CD4-positive, CD25-positive, alpha-beta regulatory T cell (primary cell): ENCODE results near the gene NTN1. TPM values are rescaled to one million over a fixed set of nuclear protein-coding genes. Genes with fewer than 3 reads are reported as not detected.

Source experiments
- ATAC-seq, 2 donors: fragments of 150-1000 bp; cut with Tn5 transposase; one replicate each; pipeline ENCODE4 v1.10.0; 2021; ENCODE audit warnings: low read depth in 2 of 2, moderate number of reproducible peaks in 2 of 2, moderate library complexity in 1 of 2
- DNase-seq, 3 donors: peaks; one replicate each; pipeline versions ENCODE4 v3.0.0 to v3.0.0-alpha.2; 2012 to 2022; ENCODE audit warnings: mixed read lengths in 1 of 3
- H3K27ac ChIP-seq: one replicate; pipeline ENCODE4 v1.7.0; 2013; ENCODE audit warnings: mild to moderate bottlenecking, low read length; ENCODE audit not compliant: insufficient read depth, poor library complexity, severe bottlenecking
- H3K27me3 ChIP-seq: one replicate; pipeline ENCODE4 v1.7.0; 2013; ENCODE audit warnings: low read length; ENCODE audit not compliant: control insufficient read depth, insufficient read depth
- H3K36me3 ChIP-seq: one replicate; pipeline ENCODE4 v1.7.0; 2013; ENCODE audit warnings: mild to moderate bottlenecking, low read length, moderate library complexity; ENCODE audit not compliant: control insufficient read depth, insufficient read depth
- H3K4me1 ChIP-seq: 2 replicates; pipeline ENCODE4 v1.7.0; 2013; ENCODE audit warnings: mild to moderate bottlenecking, low read length; ENCODE audit not compliant: insufficient read depth, control insufficient read depth, poor library complexity, severe bottlenecking
- H3K4me3 ChIP-seq: one replicate; pipeline ENCODE4 v1.7.0; 2013; ENCODE audit warnings: low read depth, mild to moderate bottlenecking, low read length, moderate library complexity
- H3K9me3 ChIP-seq, 2 experiments: 1 replicate in 1 of 2; 2 replicates in 1 of 2; pipeline ENCODE4 v1.7.0; 2013; ENCODE audit warnings: low read length in 2 of 2, mild to moderate bottlenecking in 1 of 2, moderate library complexity in 1 of 2; ENCODE audit not compliant: control insufficient read depth in 2 of 2
- H3K27ac Mint-ChIP-seq, 3 donors: one replicate each; pipeline ENCODE4 v1.8.0; 2020 to 2022; ENCODE audit warnings: mild to moderate bottlenecking in 3 of 3, mixed read lengths in 3 of 3, moderate library complexity in 2 of 3
- H3K27me3 Mint-ChIP-seq: one replicate; pipeline ENCODE4 v1.8.0; 2022; ENCODE audit warnings: mild to moderate bottlenecking, mixed read lengths
- H3K36me3 Mint-ChIP-seq: one replicate; pipeline ENCODE4 v1.8.0; 2020; ENCODE audit warnings: mixed read lengths
- H3K4me1 Mint-ChIP-seq, 4 donors: one replicate each; pipeline ENCODE4 v1.8.0; 2020 to 2022; ENCODE audit warnings: mixed read lengths in 4 of 4, mild to moderate bottlenecking in 1 of 4
- H3K4me3 Mint-ChIP-seq, 4 donors: one replicate each; pipeline ENCODE4 v1.8.0; 2020 to 2022; ENCODE audit warnings: mild to moderate bottlenecking in 4 of 4, mixed read lengths in 4 of 4, moderate library complexity in 3 of 4
- H3K9me3 Mint-ChIP-seq, 7 donors: one replicate each; pipeline ENCODE4 v1.8.0; 2020 to 2022; ENCODE audit warnings: mixed read lengths in 7 of 7, mild to moderate bottlenecking in 3 of 7, moderate library complexity in 2 of 7
- polyA plus RNA-seq, 4 donors: library from polyadenylated mRNA; unstranded; fragments of 300-500 nt; fragmentation: Illumina TruSeq; gene quantifications; one replicate each; pipeline ENCODE4 v1.2.3, GENCODE V29; 2021
- total RNA-seq: library from RNA; stranded (reverse); gene quantifications from one replicate; pipeline ENCODE4 v1.2.3, GENCODE V29; 2022

NTN1 gene
- total and polyA plus RNA-seq, 5 donors from 2014 or later: 0.03 TPM; not detected in 4

GRCh38 chr17:9162275-9162985, 141.1 kb downstream of the NTN1 start:
- H3K27me3 ChIP-seq: no peaks in the 10 kb centered on the region
- no peak for DNase-seq
- H3K36me3 ChIP-seq: no peaks in the 10 kb centered on the region
- H3K9me3 Mint-ChIP-seq: no peaks in the 10 kb centered on the region
- no peak overlapping the region for H3K4me3 Mint-ChIP-seq
- peaks cover 0 to 5% (median 0%) of the 10 kb centered on the region in 4 donors for H3K4me1 Mint-ChIP-seq
- H3K4me3 ChIP-seq: no peak overlapping the region
- no peaks in the 10 kb centered on the region for H3K9me3 ChIP-seq
- H3K36me3 Mint-ChIP-seq: no peaks in the 10 kb centered on the region
- no peak overlapping the region for H3K27ac Mint-ChIP-seq
- peaks cover 4% of the 10 kb centered on the region for H3K27me3 Mint-ChIP-seq
- ATAC-seq: no peak
- H3K4me1 ChIP-seq: no peaks in the 10 kb centered on the region
- no peak overlapping the region for H3K27ac ChIP-seq

- no peaks in the 10 kb centered on the region for H3K9me3 Mint-ChIP-seq
- H3K27ac Mint-ChIP-seq: no peak overlapping the region
- no peaks in the 10 kb centered on the region for H3K27me3 Mint-ChIP-seq
- ATAC-seq: no peak
- peaks cover 0 to 2% (median under 1%) of the 10 kb centered on the region in 4 donors for H3K4me1 Mint-ChIP-seq
- H3K27me3 ChIP-seq: no peaks in the 10 kb centered on the region
- H3K4me3 Mint-ChIP-seq: no peak overlapping the region
- no peaks in the 10 kb centered on the region for H3K36me3 Mint-ChIP-seq
- DNase-seq: no peak
- H3K9me3 ChIP-seq: no peaks in the 10 kb centered on the region
- no peak overlapping the region for H3K27ac ChIP-seq
- H3K4me1 ChIP-seq: no peaks in the 10 kb centered on the region
- no peak overlapping the region for H3K4me3 ChIP-seq
- no peaks in the 10 kb centered on the region for H3K36me3 ChIP-seq
These were observed 145.5 kb downstream of the NTN1 start for GRCh38 chr17:9166788-9167187.

GRCh38 chr17:9167379-9167778, 146.1 kb downstream of the NTN1 start:
- no peak overlapping the region for H3K27ac ChIP-seq
- Mint-ChIP-seq H3K27ac (no peak overlapping the region), H3K36me3 (no peaks in the 10 kb centered on the region), H3K4me1 (peaks cover 0 to 2% (median 0%) of the 10 kb centered on the region in 4 donors), H3K4me3 (no peak overlapping the region), H3K27me3 (no peaks in the 10 kb centered on the region), H3K9me3 (no peaks in the 10 kb centered on the region)
- H3K36me3 ChIP-seq: no peaks in the 10 kb centered on the region
- H3K27me3 ChIP-seq: no peaks in the 10 kb centered on the region
- H3K4me3 ChIP-seq: no peak overlapping the region
- ATAC-seq: no peak
- no peaks in the 10 kb centered on the region for H3K9me3 ChIP-seq
- no peaks in the 10 kb centered on the region for H3K4me1 ChIP-seq
- no peak for DNase-seq

- Histone ChIP-seq H3K9me3 (no peaks in the 10 kb centered on the region), H3K4me3 (no peak overlapping the region), H3K27me3 (no peaks in the 10 kb centered on the region), H3K36me3 (no peaks in the 10 kb centered on the region), H3K4me1 (no peaks in the 10 kb centered on the region), H3K27ac (no peak overlapping the region)
- no peak for DNase-seq
- H3K36me3 Mint-ChIP-seq: no peaks in the 10 kb centered on the region
- no peak overlapping the region for H3K27ac Mint-ChIP-seq
- ATAC-seq: no peak
- H3K4me1 Mint-ChIP-seq: peaks cover 0 to 2% (median 0%) of the 10 kb centered on the region in 4 donors
- H3K27me3 Mint-ChIP-seq: no peaks in the 10 kb centered on the region
- H3K9me3 Mint-ChIP-seq: no peaks in the 10 kb centered on the region
- H3K4me3 Mint-ChIP-seq: no peak overlapping the region
These were observed 147.8 kb downstream of the NTN1 start for GRCh38 chr17:9169116-9169515.

- no peaks in the 10 kb centered on the region for H3K9me3 ChIP-seq
- H3K36me3 ChIP-seq: no peaks in the 10 kb centered on the region
- H3K4me3 ChIP-seq: no peak overlapping the region
- Mint-ChIP-seq H3K27me3 (no peaks in the 10 kb centered on the region), H3K27ac (no peak overlapping the region), H3K36me3 (no peaks in the 10 kb centered on the region), H3K4me3 (no peak overlapping the region), H3K9me3 (no peaks in the 10 kb centered on the region), H3K4me1 (peaks cover 0 to 2% (median 0%) of the 10 kb centered on the region in 4 donors)
- H3K4me1 ChIP-seq: no peaks in the 10 kb centered on the region
- H3K27me3 ChIP-seq: no peaks in the 10 kb centered on the region
- ATAC-seq (no peak), DNase-seq (no peak)
- H3K27ac ChIP-seq: no peak overlapping the region
These were observed 149.0 kb downstream of the NTN1 start for GRCh38 chr17:9170336-9170735.

- Mint-ChIP-seq H3K4me3 (no peak overlapping the region), H3K4me1 (peaks cover 0 to 2% (median 0%) of the 10 kb centered on the region in 4 donors), H3K9me3 (no peaks in the 10 kb centered on the region), H3K36me3 (no peaks in the 10 kb centered on the region), H3K27me3 (no peaks in the 10 kb centered on the region), H3K27ac (no peak overlapping the region)
- Histone ChIP-seq H3K4me3 (no peak overlapping the region), H3K4me1 (no peaks in the 10 kb centered on the region), H3K27ac (no peak overlapping the region), H3K27me3 (no peaks in the 10 kb centered on the region), H3K36me3 (no peaks in the 10 kb centered on the region), H3K9me3 (no peaks in the 10 kb centered on the region)
- DNase-seq (no peak), ATAC-seq (no peak)
These were observed 149.5 kb downstream of the NTN1 start for GRCh38 chr17:9170853-9171252.

- H3K4me1 ChIP-seq: no peaks in the 10 kb centered on the region
- H3K4me1 Mint-ChIP-seq: peaks cover 0 to 2% (median 0%) of the 10 kb centered on the region in 4 donors
- no peaks in the 10 kb centered on the region for H3K36me3 ChIP-seq
- no peak overlapping the region for H3K27ac ChIP-seq
- no peak overlapping the region for H3K4me3 ChIP-seq
- no peaks in the 10 kb centered on the region for H3K27me3 Mint-ChIP-seq
- no peaks in the 10 kb centered on the region for H3K9me3 Mint-ChIP-seq
- no peaks in the 10 kb centered on the region for H3K36me3 Mint-ChIP-seq
- H3K27ac Mint-ChIP-seq: no peak overlapping the region
- no peak overlapping the region for H3K4me3 Mint-ChIP-seq
- H3K9me3 ChIP-seq: no peaks in the 10 kb centered on the region
- H3K27me3 ChIP-seq: no peaks in the 10 kb centered on the region
- DNase-seq (no peak), ATAC-seq (no peak)
These were observed 152.2 kb downstream of the NTN1 start for GRCh38 chr17:9173386-9173983.

- Mint-ChIP-seq H3K27ac (no peak overlapping the region), H3K4me1 (peaks cover 0 to 2% (median 0%) of the 10 kb centered on the region in 4 donors), H3K9me3 (no peaks in the 10 kb centered on the region), H3K36me3 (no peaks in the 10 kb centered on the region), H3K4me3 (no peak overlapping the region), H3K27me3 (no peaks in the 10 kb centered on the region)
- H3K4me3 ChIP-seq: no peak overlapping the region
- H3K27me3 ChIP-seq: no peaks in the 10 kb centered on the region
- no peaks in the 10 kb centered on the region for H3K4me1 ChIP-seq
- H3K9me3 ChIP-seq: no peaks in the 10 kb centered on the region
- H3K36me3 ChIP-seq: no peaks in the 10 kb centered on the region
- no peak for DNase-seq
- H3K27ac ChIP-seq: no peak overlapping the region
- no peak for ATAC-seq
These were observed 153.0 kb downstream of the NTN1 start for GRCh38 chr17:9174312-9174711.
